ENCODE results near the gene ZNF821. TPM values are rescaled to one million over a fixed set of nuclear protein-coding genes. Genes with fewer than 3 reads are reported as not detected.
A peak's percentile ranks its signal among the peaks of the same experiment; 100 is the strongest.
"Not testable (repeated sequence)": the region's sequence is repeated elsewhere in the genome, so short reads cannot be mapped to it uniquely, and the experiment has no call there.

The ZNF821 gene
- total RNA-seq, 1 experiment from 2014 or later = 10.8 TPM

DNA sequence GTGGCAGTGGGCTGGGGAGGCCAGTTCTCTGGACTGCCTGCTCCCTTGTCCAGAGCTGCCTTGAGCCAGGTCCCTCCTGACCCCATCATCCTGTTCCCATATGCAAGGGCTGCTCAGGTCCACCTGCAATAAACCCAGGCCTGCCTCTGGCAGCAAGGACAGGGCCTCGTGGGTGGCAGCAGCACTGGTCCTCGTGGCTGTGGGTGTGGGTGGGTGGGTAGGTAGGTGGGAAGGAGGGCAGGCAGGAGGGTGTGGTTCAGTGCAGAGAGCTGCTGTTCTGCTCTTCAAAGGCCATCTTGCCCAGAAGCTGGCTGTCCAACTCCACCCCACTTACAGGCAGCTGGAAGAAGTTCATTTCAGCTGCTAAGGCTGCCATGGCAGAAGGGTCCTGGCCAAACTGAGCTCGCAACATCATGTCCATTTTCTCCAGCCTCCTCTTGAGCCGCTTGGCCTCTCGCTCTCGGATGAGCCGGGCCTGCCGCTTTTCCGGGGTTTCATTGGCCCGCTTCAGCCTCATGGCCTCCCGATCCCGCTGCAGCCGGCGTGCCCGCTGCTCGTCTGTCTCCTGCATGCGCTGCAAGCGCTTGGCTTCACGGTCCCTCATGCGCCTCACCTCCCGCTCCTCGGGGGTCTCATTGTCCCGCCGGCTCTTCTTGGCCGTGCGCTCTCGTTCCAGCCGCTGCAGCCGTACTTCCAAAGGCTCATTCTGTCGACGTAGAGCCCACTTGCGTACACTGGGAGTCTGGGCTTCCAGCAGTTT lies 24.0 kb downstream of the ZNF821 start:
- DNase-seq (ENCODE audit: low spot score) = no peak

DNA sequence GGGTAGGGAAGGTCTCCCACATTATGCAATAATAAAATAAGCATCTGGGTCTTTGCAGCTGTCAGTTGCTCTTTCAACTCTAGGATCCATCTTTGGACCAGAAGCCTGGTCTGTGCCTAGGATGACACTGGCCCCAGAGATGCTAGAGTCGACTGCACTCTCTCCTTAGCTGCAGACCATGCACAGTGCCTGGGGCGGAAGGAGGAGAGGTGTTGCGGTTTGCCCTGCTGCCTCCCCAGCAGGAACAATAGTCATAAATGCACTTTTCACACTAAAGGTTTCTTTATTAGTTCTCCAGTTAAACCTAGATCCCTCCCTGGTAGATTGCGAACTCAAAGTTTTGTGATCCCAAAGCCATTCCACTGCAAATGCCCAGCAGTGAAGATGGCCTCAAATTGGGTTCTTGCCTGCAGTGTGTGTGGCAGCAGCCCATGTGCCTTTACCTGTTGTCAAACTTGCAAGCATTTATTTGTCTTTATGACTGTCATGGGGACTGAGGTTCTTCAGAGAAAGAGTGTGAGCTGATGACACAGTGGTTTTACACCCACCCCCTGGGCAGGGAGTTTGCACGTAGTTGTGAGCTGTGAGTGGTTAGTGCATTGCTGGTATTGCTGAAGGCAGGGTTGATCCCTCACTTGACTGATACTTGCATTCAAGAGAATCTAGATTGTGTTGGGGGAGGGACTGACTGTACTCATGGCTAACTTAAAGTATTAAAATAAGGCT lies 27.9 kb downstream of the ZNF821 start:
- DNase-seq (ENCODE audit: low spot score) = no peak

DNA sequence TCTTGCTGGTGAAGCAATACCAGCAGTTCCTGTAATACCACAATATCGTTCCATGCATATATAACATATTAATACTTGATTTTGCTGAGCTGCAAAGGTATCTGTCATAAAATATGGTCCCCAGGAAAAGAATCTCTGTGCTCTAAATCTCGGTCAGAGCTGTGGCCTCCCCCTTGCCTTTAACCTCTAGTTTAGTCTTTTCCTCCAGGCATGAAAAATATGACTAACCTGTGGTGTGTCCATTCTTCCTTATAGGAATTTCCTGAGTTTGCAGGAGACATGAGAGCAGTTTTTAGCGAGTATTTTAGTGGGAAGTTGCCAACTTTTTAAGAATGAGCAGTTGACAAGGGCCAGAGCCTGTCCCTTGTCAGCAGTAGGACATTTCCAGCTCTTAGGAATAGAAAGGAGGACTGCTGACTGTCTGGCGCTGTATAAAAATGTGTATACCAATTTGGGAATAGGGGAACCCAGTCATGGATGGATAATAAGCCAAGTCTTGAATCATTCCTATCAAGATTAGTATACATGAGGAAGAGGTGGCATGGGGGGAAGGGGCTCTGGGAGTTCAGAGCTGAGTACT lies 29.5 kb downstream of the ZNF821 start:
- DNase-seq (ENCODE audit: low spot score) = no peak

GRCh38 chr16:71853413-71853812 lies 30.6 kb downstream of the ZNF821 start:
- DNase-seq (ENCODE audit: low spot score) = no peak

DNA sequence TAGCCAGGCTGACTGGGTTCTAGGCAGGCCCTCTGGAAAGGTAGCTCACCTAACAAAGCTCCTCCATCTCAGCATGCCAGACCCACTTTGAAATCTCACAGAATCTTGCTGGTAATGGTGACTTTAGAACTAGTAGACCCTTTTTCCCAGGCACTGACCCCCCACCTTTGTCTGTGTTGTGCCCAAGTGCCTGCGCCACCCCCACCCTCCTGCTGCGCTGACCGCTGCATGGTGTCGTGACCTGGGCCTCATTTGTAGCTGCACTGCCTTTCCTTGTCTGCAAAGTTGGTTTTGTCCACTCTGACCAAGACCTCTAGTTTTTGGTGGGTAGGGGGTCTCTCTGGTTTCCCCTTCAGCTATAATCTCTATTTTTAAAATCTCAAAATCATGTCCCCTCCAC lies 31.4 kb downstream of the ZNF821 start:
- no peak for DNase-seq (ENCODE audit: low spot score)

- DNase-seq (ENCODE audit: low spot score) = no peak
Observed at GRCh38 chr16:71852158-71852557, 31.8 kb downstream of the ZNF821 start.

DNA sequence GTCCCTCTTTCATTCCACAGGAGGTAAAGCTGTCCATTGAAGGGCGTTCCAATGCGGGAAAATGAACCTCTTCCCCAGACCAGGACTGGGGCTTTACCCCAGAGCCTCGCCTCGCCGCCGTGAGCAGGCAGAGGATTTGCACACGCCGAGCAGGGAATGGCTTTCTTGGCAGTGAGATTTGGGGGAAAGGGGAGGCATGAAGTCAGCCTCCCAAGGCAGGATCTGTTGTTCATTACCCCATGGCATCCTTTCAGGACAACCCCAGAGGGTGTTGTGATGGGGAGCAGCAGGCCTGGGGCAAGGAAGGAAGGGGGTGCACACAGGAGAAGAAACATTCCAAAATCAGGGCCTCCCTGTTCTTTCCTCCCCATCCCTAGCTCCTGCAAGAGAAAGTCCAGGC lies 32.2 kb downstream of the ZNF821 start:
- no peak for DNase-seq (ENCODE audit: low spot score)

DNA sequence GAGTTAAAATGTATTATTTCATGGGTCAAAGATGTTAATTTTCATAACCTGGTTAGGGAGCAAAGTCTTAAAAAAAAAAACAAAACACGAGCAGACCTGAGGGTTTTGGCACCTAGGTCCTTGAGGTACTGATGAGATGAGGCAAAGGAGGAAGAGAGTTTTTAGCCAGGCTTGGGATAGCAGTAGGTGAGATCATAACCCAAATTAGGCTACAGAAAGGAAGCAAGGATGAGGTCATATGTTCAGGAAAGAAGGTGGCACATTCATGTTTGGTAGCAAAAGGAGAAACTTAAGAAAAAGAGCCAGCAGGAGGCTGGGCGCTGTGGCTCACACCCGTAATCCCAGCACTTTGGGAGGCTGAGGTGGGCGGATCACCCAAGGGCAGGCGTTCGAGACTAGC lies 35.4 kb downstream of the ZNF821 start:
- no peak for DNase-seq (ENCODE audit: low spot score)

- no peak for DNase-seq (ENCODE audit: low spot score)
Observed at GRCh38 chr16:71847096-71847495, 36.9 kb downstream of the ZNF821 start.

DNA sequence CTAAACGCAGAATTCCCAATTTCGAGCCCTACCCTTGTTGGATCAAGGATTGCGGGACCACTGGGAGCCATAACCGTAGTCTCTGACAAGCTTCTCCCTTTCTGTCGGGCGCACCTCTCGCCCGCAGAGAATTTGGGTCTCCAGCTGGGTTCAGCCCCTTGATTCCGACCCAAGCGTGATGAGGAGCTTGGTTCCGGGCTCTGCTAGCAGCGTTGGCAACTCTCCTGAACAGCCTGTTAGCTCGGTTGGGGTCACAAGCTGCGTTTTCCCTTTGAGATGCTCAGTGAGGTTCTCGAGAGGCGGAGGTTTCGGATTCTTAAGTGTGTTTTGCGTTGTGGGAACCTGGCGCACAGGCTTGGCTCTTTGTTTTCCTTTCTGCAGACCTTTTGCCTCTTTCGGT lies 37.6 kb downstream of the ZNF821 start:
- peak; percentile 41 for DNase-seq (ENCODE audit: low spot score)

DNA sequence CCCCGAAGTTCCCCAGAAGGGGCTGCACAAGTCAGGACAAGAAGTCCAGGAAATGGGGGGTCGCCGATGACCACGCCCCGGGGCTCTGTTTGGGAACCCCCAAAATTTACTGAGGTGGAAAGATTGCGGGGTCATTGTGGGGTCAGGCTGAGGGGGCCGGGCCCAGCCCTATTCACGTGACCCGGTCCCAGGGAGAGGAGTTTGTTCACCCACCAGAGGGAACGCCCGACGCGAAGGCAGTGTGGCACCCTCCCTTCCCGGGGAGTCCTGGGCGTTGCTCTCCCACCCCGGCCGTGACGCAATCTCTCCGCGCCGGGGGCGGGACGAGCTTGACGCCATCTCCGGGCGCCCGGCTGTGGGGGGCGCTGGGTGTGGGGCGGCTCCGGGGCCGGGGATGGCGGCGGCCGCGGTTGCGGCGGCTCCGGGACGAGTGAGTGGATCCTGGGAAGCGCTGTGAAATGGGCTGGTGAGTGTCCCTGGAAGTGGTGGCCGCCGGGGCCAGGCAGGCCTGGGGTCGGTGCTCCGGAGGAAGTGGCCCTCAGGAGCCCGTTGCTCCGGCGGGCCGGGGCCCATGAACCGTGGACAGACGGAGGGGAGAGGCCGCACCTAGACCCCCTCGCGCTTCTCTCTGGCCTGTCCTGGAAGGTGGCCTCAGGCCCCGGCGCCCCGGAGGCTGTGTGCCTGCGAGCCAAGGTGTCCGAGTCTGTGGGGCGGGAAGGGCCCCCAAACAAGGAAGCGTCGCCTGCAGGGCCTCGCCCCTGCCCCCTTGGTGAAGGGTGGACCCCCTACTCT lies 38.1 kb downstream of the ZNF821 start, which contains the start of gene ATXN1L:
Gene ATXN1L, plus strand, starts transcription at position 338 of the 792 bp plus-strand sequence. CDS start 3,765 bp downstream, outside the sequence.
- peak; percentile 91 for DNase-seq (ENCODE audit: low spot score)

DNA sequence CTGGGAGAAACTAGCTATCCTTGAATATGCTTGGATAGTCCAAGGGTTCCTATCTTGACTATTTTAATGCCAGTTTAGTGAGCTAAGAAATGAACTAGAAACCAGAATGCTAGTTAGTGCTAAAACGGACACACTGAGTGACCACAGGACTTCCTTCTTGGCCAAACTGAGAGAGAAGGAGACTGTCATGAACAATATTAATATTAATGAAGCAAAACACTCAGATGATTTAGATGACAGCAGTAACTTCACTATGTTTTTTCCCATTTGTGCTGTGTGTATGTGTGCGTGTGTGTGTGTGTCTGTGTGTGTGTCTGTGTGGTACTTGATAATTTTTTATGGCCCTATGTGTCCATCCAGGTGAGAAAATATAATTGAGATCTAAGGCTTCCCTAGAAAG lies 40.4 kb downstream of the ZNF821 start:
- no peak for DNase-seq (ENCODE audit: low spot score)

DNA sequence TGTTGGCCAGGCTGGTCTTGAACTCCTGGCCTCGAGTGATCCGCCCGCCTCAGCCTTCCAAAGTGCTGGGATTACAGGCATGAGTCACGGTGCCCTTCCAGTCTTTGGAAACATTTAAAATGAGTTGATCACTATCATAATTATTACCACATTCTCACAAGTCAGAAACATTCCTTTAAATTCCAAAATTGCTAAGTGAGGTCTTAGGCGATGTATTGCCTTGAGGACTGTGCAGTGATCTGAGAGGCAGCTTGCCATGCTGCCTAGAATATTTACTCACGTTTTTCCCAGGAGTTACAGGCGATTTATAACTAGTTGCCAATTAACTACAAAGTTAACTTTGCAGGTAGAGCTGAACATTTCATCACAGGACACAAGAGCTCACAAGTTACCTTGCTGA lies 43.9 kb downstream of the ZNF821 start:
- no peak for DNase-seq (ENCODE audit: low spot score)

DNA sequence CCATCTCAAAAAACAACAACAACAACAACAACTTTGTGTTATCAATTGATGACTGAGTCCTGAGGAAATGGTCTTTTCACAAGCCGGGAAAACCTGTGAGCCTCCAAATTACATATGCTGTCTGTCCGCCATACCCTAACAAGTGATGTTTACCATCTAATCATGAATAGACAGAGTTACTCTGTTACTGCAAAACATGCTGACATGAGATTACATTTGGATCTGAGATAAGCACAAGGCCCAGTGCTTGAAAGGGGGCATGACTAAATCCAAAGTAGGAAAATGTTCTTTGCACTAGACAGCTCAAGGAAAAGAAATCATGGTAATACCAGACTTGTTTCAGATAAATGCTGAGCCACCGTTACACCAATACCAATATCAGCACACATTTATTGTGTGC lies 46.8 kb downstream of the ZNF821 start:
- no peak for DNase-seq (ENCODE audit: low spot score)

DNA sequence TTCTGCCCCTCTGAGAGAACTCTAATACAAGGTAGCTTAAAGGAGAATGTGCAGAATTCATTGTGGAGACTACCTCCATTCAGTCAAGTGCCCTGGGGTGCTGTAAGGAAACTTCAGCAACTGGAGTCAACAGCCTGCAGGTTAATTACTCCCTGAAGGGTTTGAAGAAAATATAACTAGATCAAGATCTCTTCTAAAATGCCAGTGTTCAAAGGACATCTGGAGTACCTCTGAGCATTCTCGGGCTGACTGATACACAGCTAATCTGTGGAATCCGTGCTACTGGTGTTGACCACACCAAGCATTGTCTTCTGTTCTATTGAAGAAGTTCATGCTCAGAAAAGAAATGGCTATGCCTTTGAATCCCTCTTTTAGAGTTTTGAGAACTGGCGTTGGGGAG lies 49.7 kb downstream of the ZNF821 start:
- no peak for DNase-seq (ENCODE audit: low spot score)

GRCh38 chr16:71832112-71832511 lies 51.9 kb downstream of the ZNF821 start:
- DNase-seq (ENCODE audit: low spot score) = not testable (repeated sequence)

DNA sequence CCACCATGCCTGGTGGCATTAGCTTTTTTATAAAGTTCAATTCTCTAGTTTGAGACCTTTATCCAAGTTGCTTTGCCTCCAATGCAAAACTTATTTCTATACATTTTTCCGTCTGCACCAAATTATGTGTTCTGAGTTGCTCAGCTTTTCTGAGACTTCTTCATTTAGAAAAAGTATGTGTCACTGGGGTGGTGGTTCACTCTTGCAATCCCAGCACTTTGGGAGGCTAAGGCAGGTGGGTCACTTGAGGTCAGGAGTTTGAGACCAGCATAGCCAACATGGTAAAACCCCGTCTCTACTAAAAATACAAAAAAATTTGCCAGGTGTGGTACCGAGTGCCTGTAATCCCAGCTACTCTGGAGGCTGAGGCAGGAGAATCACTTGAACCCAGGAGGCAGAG lies 52.3 kb downstream of the ZNF821 start:
- DNase-seq (ENCODE audit: low spot score) = not testable (repeated sequence)

DNA sequence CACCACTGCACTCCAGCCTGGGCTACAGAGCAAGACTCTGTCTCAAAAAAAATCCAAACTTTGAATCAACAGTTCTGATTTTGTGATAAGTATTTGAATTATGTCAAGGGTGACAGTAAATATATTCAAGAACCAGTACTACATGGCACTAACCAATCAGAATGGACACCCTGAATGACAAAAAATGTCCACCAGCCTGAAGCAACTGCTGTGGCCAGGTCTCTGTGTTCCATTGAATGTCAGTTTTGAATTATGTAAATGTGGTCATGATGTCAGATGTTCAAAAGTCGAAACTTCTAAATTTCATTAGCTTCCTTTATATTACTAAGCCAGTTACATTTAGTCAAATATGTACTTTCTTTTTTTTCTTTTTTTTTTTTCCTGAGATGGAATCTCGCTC lies 53.6 kb downstream of the ZNF821 start:
- no peak for DNase-seq (ENCODE audit: low spot score)

DNA sequence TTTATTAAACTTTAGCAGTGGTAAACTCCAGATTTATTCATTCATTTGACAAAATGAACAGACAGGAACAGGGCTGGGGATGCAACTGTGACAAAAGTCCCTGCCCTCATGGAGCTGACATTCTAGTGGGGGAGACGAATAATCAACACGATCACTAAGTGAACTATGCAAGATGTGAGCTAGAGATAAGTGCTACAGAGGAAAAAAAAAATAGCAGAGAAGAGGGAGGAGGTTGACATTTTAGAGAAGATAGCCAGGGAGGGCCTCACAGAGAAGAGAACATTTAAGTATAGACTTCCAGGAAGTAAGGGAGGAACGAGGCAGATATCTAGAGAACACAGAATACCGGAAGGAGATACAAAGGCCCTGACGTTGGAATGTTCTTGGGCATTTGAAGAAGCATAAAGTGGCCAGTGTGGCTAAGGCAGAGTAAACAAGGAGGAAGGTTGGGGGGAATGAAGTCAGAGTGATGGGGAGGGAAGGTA lies 57.4 kb downstream of the ZNF821 start:
- no peak for DNase-seq (ENCODE audit: low spot score)

- not testable (repeated sequence) for DNase-seq (ENCODE audit: low spot score)
Observed at GRCh38 chr16:71817155-71817500, 66.9 kb downstream of the ZNF821 start.

GRCh38 chr16:71811261-71811803 lies 72.7 kb downstream of the ZNF821 start:
- DNase-seq (ENCODE audit: low spot score) = no peak

DNA sequence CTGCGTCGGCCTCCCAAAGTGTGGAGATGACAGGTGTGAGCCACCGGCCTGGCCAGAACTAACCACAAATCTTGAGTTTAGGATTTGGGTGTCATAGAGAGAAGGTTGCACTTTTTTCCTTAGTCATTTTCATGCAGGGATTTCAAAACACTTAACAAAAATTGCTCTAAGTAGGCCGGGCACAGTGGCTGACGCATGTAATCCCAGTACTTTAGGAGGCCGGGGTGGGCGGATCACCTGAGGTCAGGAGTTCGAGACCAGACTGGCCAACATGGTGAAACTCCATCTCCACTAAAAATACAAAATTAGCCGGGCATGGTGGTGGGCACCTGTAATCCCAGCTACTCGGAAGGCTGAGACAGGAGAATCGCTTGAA lies 73.8 kb downstream of the ZNF821 start:
- DNase-seq (ENCODE audit: low spot score) = not testable (repeated sequence)
